MM.1S (cell line): ENCODE measurements around the gene FHL1.

ENCODE experiments used
- EZH2 ChIP-seq: fragments of 300-600 bp; sonication (generic); optimal IDR thresholded peaks from 2 replicates; pipeline ENCODE3; 2017; ENCODE audit warnings: low read depth, mild to moderate bottlenecking, antibody characterized with exemption, low read length, mixed read lengths
- TF ChIP-seq, protein P1 (sequence below): fragments of 300-600 bp; sonication (generic); IDR thresholded peaks from 2 replicates; pipeline ENCODE4 v1.5.1; 2016; ENCODE audit warnings: antibody characterized with exemption, low read length, mixed read lengths

DNA sequence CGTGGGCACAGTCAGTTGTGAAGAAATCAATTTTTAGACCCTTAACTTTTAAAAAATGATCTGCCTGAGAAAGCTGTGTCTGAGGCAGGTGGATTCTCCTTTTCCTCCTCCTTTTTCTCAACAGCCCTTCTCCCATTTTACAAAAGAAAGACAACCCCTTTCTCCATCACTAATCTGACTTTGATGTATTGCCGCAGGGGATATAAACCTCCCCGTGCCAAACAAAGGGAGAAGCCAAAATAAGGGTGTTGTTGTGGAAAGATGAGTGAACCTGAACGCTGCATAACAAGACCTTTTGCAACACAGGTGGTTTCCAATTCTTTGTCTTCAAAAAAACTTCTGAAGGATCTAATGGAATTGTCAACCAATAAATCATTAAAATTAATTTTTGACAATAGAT, 8.4 kb upstream of the FHL1 start:
- TF ChIP-seq, protein P1, sequence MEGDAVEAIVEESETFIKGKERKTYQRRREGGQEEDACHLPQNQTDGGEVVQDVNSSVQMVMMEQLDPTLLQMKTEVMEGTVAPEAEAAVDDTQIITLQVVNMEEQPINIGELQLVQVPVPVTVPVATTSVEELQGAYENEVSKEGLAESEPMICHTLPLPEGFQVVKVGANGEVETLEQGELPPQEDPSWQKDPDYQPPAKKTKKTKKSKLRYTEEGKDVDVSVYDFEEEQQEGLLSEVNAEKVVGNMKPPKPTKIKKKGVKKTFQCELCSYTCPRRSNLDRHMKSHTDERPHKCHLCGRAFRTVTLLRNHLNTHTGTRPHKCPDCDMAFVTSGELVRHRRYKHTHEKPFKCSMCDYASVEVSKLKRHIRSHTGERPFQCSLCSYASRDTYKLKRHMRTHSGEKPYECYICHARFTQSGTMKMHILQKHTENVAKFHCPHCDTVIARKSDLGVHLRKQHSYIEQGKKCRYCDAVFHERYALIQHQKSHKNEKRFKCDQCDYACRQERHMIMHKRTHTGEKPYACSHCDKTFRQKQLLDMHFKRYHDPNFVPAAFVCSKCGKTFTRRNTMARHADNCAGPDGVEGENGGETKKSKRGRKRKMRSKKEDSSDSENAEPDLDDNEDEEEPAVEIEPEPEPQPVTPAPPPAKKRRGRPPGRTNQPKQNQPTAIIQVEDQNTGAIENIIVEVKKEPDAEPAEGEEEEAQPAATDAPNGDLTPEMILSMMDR = no peak
- no peak for TF ChIP-seq EZH2
